Prostate gland (tissue), 2 donors: ENCODE results near the gene SSC4D. TPM values are rescaled to one million over a fixed set of nuclear protein-coding genes. Genes with fewer than 3 reads are reported as not detected.
A peak's percentile ranks its signal among the peaks of the same experiment; 100 is the strongest.

Experiments used
- DNase-seq: peaks from one replicate; pipeline ENCODE4 v3.0.0-alpha.2; 2019; ENCODE audit warnings: low spot score
- H3K27ac ChIP-seq, 2 donors: fragments of 200-600 bp; sonication (generic); 2 replicates each; pipeline ENCODE4 v1.5.1; 2017 to 2019
- H3K27me3 ChIP-seq: fragments of 200-600 bp; sonication (generic); replicated peaks from 2 replicates; pipeline ENCODE4 v1.5.1; 2019; ENCODE audit not compliant: insufficient read depth
- H3K36me3 ChIP-seq, 2 donors: fragments of 200-600 bp; sonication (generic); 1 replicate in 1 of 2; 2 replicates in 1 of 2; pipeline versions ENCODE4 v1.5.1 to v1.8.1; 2017 to 2019
- H3K4me1 ChIP-seq: fragments of 200-600 bp; sonication (generic); replicated peaks from 2 replicates; pipeline ENCODE4 v1.5.1; 2019
- H3K4me3 ChIP-seq, 2 donors: fragments of 200-600 bp; sonication (generic); 2 replicates each; pipeline ENCODE4 v1.5.1; 2017 to 2019
- H3K9me3 ChIP-seq: fragments of 200-600 bp; sonication (generic); 2 replicates; pipeline ENCODE4 v1.5.1; 2017
- CTCF ChIP-seq, 4 experiments: fragments of 200-600 bp in 2 of 4; fragments of 450-650 bp in 2 of 4; sonication (generic) in 2 of 4; IDR thresholded peaks; 1 replicate in 3 of 4; 2 replicates in 1 of 4; pipeline ENCODE4 v1.5.1; 2016 to 2019; ENCODE audit warnings: antibody characterized with exemption in 4 of 4, mild to moderate bottlenecking in 2 of 4, moderate library complexity in 2 of 4
- POLR2A ChIP-seq: fragments of 450-650 bp; IDR thresholded peaks from one replicate; pipeline ENCODE4 v1.6.1; 2016; ENCODE audit warnings: antibody characterized with exemption, mild to moderate bottlenecking
- POLR2AphosphoS5 ChIP-seq: sonication (generic); formaldehyde crosslinking; IDR thresholded peaks from one replicate; pipeline ENCODE4 v1.6.1; 2017; ENCODE audit warnings: antibody characterized with exemption
- WGBS: methylation state at CpG from one replicate; pipeline ENCODE4 v1.1.5; 2018; 5-methylcytosine and 5-hydroxymethylcytosine counted together
- intact Hi-C: fragments of 100-400 bp; cut with DNase I; formaldehyde crosslinking; loops from one replicate; pipeline ENCODE4 v1.14.2; 2022
- total RNA-seq, 2 donors: library from RNA; depleted of rRNA; stranded (reverse); fragments of >200 nt; gene quantifications; one replicate each; pipeline ENCODE4 v1.1.0, GENCODE V29; 2016

SSC4D gene
- total RNA-seq, 2 donors from 2014 or later: 1.0 TPM; not detected in 1

- WGBS: under 1% methylated on average over 26 of the region's 27 CpGs
- peak; percentile 68 for DNase-seq
- Histone ChIP-seq H3K36me3 (no peaks in the 10 kb centered on the region), H3K4me3 (peak overlapping the region; percentile 96 to 98), H3K4me1 (peaks cover 7% of the 10 kb centered on the region), H3K27me3 (no peaks in the 10 kb centered on the region), H3K9me3 (no peaks in the 10 kb centered on the region), H3K27ac (peak overlapping the region; percentile 99)
- no peak for TF ChIP-seq CTCF (IDR thresholded peaks at IDR 0.05)
- no peak for TF ChIP-seq POLR2A
- no peak for TF ChIP-seq POLR2AphosphoS5
- intact Hi-C loops: loop anchor here (5.0 kb wide), 2 partner anchors 41 to 66 kb away; no protein-coding TSS in a partner anchor
These were observed 51.5 kb downstream of the SSC4D start for GRCh38 chr7:76358011-76358480.

- TF ChIP-seq CTCF (IDR thresholded peaks at IDR 0.05): no peak
- TF ChIP-seq POLR2A: no peak
- no peak for TF ChIP-seq POLR2AphosphoS5
- Histone ChIP-seq H3K4me3 (peak overlapping the region; percentile 96 to 98), H3K4me1 (peaks cover 7% of the 10 kb centered on the region), H3K27ac (peak overlapping the region; percentile 99), H3K27me3 (no peaks in the 10 kb centered on the region), H3K36me3 (no peaks in the 10 kb centered on the region), H3K9me3 (no peaks in the 10 kb centered on the region)
- intact Hi-C loops: loop anchor here (5.0 kb wide), 2 partner anchors 40 to 65 kb away; no protein-coding TSS in a partner anchor
- under 1% methylated on average over 10 of the region's 10 CpGs for WGBS
- DNase-seq: no peak
These were observed 52.0 kb downstream of the SSC4D start for GRCh38 chr7:76357475-76358010.

GRCh38 chr7:76356823-76357222 is 52.7 kb downstream of the SSC4D start:
- Histone ChIP-seq H3K27me3 (no peaks in the 10 kb centered on the region), H3K4me3 (no peak overlapping the region), H3K9me3 (no peaks in the 10 kb centered on the region), H3K27ac (peak overlapping the region in 1 of 2 donors; percentile 99), H3K36me3 (no peaks in the 10 kb centered on the region), H3K4me1 (peaks cover 7% of the 10 kb centered on the region)
- TF ChIP-seq POLR2A: no peak
- TF ChIP-seq CTCF (IDR thresholded peaks at IDR 0.05): peak in 1 of 4 experiments; percentile 12
- intact Hi-C loops: loop anchor here (5.0 kb wide), 2 partner anchors 40 to 65 kb away; no protein-coding TSS in a partner anchor
- WGBS: 39% methylated on average over 6 of the region's 6 CpGs
- no peak for DNase-seq

GRCh38 chr7:76356115-76356514 is 53.4 kb downstream of the SSC4D start:
- Histone ChIP-seq H3K36me3 (no peaks in the 10 kb centered on the region), H3K27me3 (no peaks in the 10 kb centered on the region), H3K4me1 (peaks cover 7% of the 10 kb centered on the region), H3K9me3 (no peaks in the 10 kb centered on the region), H3K4me3 (no peak overlapping the region), H3K27ac (no peak overlapping the region)
- DNase-seq: no peak
- 82% methylated on average over 4 of the region's 4 CpGs for WGBS
- intact Hi-C loops: loop anchor here (5.0 kb wide), 2 partner anchors 39 to 64 kb away; no protein-coding TSS in a partner anchor
- TF ChIP-seq CTCF (IDR thresholded peaks at IDR 0.05) (no peak), POLR2A (no peak), POLR2AphosphoS5 (no peak)
